ENCODE data around the gene NIPAL4.

GRCh38 chr5:157481666-157482065, 21.7 kb downstream of the NIPAL4 start:
- TF ChIP-seq CTCF (conservative IDR thresholded peaks at IDR 0.05 in 1 of 2, IDR thresholded peaks at IDR 0.05 in 1 of 2; ENCODE audit: extremely low read depth in 1 of 2, insufficient read depth in 1 of 2, low read depth in 1 of 2, low read length in 2 of 2) (no peak), EZH2 (IDR thresholded peaks at IDR 0.05; ENCODE audit: borderline replicate concordance, low read length) (no peak)

Measured in mammary epithelial cell (primary cell).